A673 (cell line): ENCODE results near the gene ST7. TPM values are rescaled to one million over a fixed set of nuclear protein-coding genes. Genes with fewer than 3 reads are reported as not detected.

Experiments used
- BruUV-seq: library from RNA; stranded (reverse); fragments of 400-500 nt; replicated peaks from 2 replicates; lab custom pipeline; 2021; lab: Mats Ljungman, UMichigan
- CTCF ChIA-PET: fragments of 300-600 bp; sonication (Branson Sonifier 250); formaldehyde crosslinking; loops from one replicate; lab custom pipeline; 2022; ENCODE audit warnings: antibody characterized with exemption; lab: Charles Lee
- POLR2A ChIA-PET: fragments of 300-600 bp; sonication (Branson Sonifier 250); formaldehyde crosslinking; loops from one replicate; lab custom pipeline; 2022; ENCODE audit warnings: antibody characterized with exemption; ENCODE audit not compliant: low non-redundant PET; lab: Charles Lee
- DNase-seq: peaks from one replicate; pipeline ENCODE4 v3.0.0-alpha.2; 2015; ENCODE audit warnings: low spot score
- H3K27ac ChIP-seq: fragments of 200-600 bp; sonication (generic); 2 replicates; pipeline ENCODE4 v1.5.1; 2016; ENCODE audit warnings: mixed run types, low read depth, mild to moderate bottlenecking, mixed read lengths, antibody characterized with exemption, low read length; ENCODE audit not compliant: poor library complexity, severe bottlenecking
- H3K27me3 ChIP-seq: fragments of 200-600 bp; sonication (generic); replicated peaks from 2 replicates; pipeline ENCODE4 v1.6.1; 2017; ENCODE audit warnings: mixed run types, low read depth, mild to moderate bottlenecking, mixed read lengths, antibody characterized with exemption, low read length; ENCODE audit not compliant: insufficient read depth, poor library complexity
- H3K36me3 ChIP-seq: fragments of 200-600 bp; sonication (generic); 2 replicates; pipeline ENCODE4 v1.6.1; 2016; ENCODE audit warnings: mixed run types, mild to moderate bottlenecking, mixed read lengths, antibody characterized with exemption, low read length; ENCODE audit not compliant: insufficient read depth, poor library complexity, severe bottlenecking
- H3K4me1 ChIP-seq: fragments of 200-600 bp; sonication (generic); 2 replicates; pipeline ENCODE4 v1.6.1; 2017; ENCODE audit warnings: mixed run types, mild to moderate bottlenecking, mixed read lengths, antibody characterized with exemption, low read length; ENCODE audit not compliant: insufficient read depth, poor library complexity, severe bottlenecking
- H3K4me3 ChIP-seq: fragments of 200-600 bp; sonication (generic); 2 replicates; pipeline ENCODE4 v1.5.1; 2016; ENCODE audit warnings: low read depth, mixed run types, mild to moderate bottlenecking, mixed read lengths, low read length; ENCODE audit not compliant: poor library complexity, severe bottlenecking
- H3K9me3 ChIP-seq: fragments of 200-600 bp; sonication (generic); 2 replicates; pipeline ENCODE4 v1.6.1; 2016; ENCODE audit warnings: mixed run types, low read depth, mild to moderate bottlenecking, mixed read lengths, antibody characterized with exemption, low read length; ENCODE audit not compliant: poor library complexity, severe bottlenecking
- CTCF ChIP-seq: fragments of 300-800, 200-600 bp; sonication (generic); conservative IDR thresholded peaks from 2 replicates; pipeline ENCODE4 v1.5.1; 2017; ENCODE audit warnings: low read depth, mild to moderate bottlenecking, antibody characterized with exemption, low read length, moderate library complexity, mixed read lengths
- EZH2 ChIP-seq: fragments of 200-600 bp; sonication (generic); IDR thresholded peaks from 2 replicates; pipeline ENCODE4 v1.6.1; 2017; ENCODE audit warnings: borderline replicate concordance, low read depth, mild to moderate bottlenecking, mixed read lengths, antibody characterized with exemption, low read length; ENCODE audit not compliant: poor library complexity, severe bottlenecking
- intact Hi-C: fragments of 100-400 bp; cut with micrococcal nuclease; formaldehyde crosslinking; loops from one replicate; pipeline ENCODE4 v1.10.0; 2022; ENCODE audit not compliant: unreplicated experiment
- total RNA-seq: library from RNA; stranded (reverse); gene quantifications from 2 replicates; pipeline ENCODE4 v1.2.3, GENCODE V29; 2021

Gene ST7
- total RNA-seq, 1 experiment from 2014 or later: 24.3 TPM

- ChIA-PET POLR2A (interaction anchor here (0.6 kb wide), 1 partner anchor 125 kb away, joined by 3 read pairs; no protein-coding TSS in a partner anchor), CTCF (no interaction called here)
- H3K27me3 ChIP-seq: no peaks in the 10 kb centered on the region
- H3K27ac ChIP-seq: no peak overlapping the region
- no peak for DNase-seq
- no peak overlapping the region for H3K4me3 ChIP-seq
- BruUV-seq: no TSS peak
- H3K36me3 ChIP-seq: no peaks in the 10 kb centered on the region
- intact Hi-C loops: no loop called here
- H3K4me1 ChIP-seq: peaks cover 12% of the 10 kb centered on the region
- no peaks in the 10 kb centered on the region for H3K9me3 ChIP-seq
- no peak for TF ChIP-seq EZH2
- no peak for TF ChIP-seq CTCF
Observed at GRCh38 chr7:117122536-117122935, 169.2 kb downstream of the ST7 start.

GRCh38 chr7:117123311-117123926 is 170.1 kb downstream of the ST7 start:
- H3K9me3 ChIP-seq: no peaks in the 10 kb centered on the region
- H3K36me3 ChIP-seq: no peaks in the 10 kb centered on the region
- no peaks in the 10 kb centered on the region for H3K27me3 ChIP-seq
- no TSS peak for BruUV-seq
- H3K4me3 ChIP-seq: no peak overlapping the region
- CTCF ChIA-PET: no interaction called here
- no peak for TF ChIP-seq EZH2
- no peak for TF ChIP-seq CTCF
- H3K4me1 ChIP-seq: peaks cover 12% of the 10 kb centered on the region
- DNase-seq: no peak
- no peak overlapping the region for H3K27ac ChIP-seq
- intact Hi-C loops: no loop called here
- POLR2A ChIA-PET: interaction anchor here (0.6 kb wide), 1 partner anchor 126 kb away, joined by 3 read pairs; no protein-coding TSS in a partner anchor

- CTCF ChIA-PET: no interaction called here
- H3K4me1 ChIP-seq: peaks cover 12% of the 10 kb centered on the region
- no peaks in the 10 kb centered on the region for H3K36me3 ChIP-seq
- peak; percentile 12 for DNase-seq
- no TSS peak for BruUV-seq
- POLR2A ChIA-PET: no interaction called here
- H3K4me3 ChIP-seq: no peak overlapping the region
- no peaks in the 10 kb centered on the region for H3K9me3 ChIP-seq
- intact Hi-C loops: no loop called here
- no peaks in the 10 kb centered on the region for H3K27me3 ChIP-seq
- H3K27ac ChIP-seq: no peak overlapping the region
- TF ChIP-seq EZH2 (no peak), CTCF (no peak)
Observed at GRCh38 chr7:117124591-117125220, 171.4 kb downstream of the ST7 start.
